ENCODE measurements around the gene TNFRSF8. TPM values are rescaled to one million over a fixed set of nuclear protein-coding genes. Genes with fewer than 3 reads are reported as not detected.

The TNFRSF8 gene
- total and polyA plus RNA-seq, 9 of the 15 experiments (the other 6 are each of a cell fraction or from before 2014, with no cell fraction given): 3.5 to 38.4 (median 17.1) TPM

DNA sequence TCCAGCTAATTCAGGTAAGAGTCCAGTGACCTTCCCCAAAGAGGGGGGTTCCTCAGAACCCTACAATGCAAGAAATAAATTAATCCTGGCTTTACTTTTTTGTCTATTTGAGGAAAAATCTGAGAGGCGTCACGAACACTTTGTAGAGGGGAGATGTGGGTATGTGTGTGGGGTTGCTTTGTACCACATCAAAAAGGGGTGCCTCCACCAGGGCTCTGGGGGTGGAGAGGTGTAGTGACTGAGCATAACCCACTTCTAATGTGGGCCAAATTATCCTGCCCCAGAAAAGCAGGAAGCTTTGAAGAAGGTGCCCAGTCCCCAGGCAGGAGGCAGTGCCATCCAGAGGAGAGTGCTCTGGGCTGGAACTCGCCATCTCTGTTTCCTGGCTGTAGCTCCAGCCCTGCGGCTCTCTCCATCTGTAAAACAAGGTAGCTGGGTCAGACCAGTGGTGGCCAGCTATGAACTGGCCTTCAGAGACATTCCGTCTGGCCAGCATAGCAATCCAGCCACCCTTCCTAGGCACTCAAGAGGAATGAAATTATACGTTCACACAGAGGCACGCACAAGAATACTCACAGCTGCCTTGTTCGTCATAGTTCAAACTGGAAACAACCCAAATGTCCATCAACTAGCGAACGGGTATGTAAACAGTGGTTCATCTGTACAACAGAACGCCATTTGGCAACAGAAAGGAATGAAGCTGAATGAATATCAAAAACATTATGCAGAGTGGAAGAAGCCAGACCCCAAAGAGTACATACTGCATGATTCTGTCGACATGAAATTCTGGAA is 58.3 kb downstream of the TNFRSF8 start:
- Histone ChIP-seq H3K9me1 (ENCODE audit: control insufficient read depth, insufficient read depth, low read length) (no peaks in the 10 kb centered on the region), H4K20me1 (replicated peaks; ENCODE audit: control insufficient read depth, insufficient read depth, low read length) (no peaks in the 10 kb centered on the region), H2AFZ (ENCODE audit: low read depth, low read length) (no peak overlapping the region), H3K4me1 (replicated peaks in 1 of 2; ENCODE audit: control insufficient read depth in 2 of 2, insufficient read depth in 2 of 2, low read length in 2 of 2) (peaks cover 7 to 12% of the 10 kb centered on the region in 2 experiments; a peak in 4 of 5 replicates), H3K9me3 (replicated peaks; ENCODE audit: control insufficient read depth, insufficient read depth, low read depth, low read length) (no peaks in the 10 kb centered on the region), H3K27me3 (ENCODE audit: control insufficient read depth in 2 of 2, insufficient read depth in 2 of 2, low read length in 2 of 2) (no peaks in the 10 kb centered on the region), H3K27ac (ENCODE audit: extremely low read depth, low read depth, low read length) (no peak overlapping the region), H3K9ac (ENCODE audit: insufficient read depth in 1 of 2, low read depth in 2 of 2, low read length in 2 of 2) (peak overlapping the region in 1 of 2 experiments; percentile 29; a peak in 1 of 4 replicates), H3K4me3 (no peak overlapping the region), H3K36me3 (ENCODE audit: control insufficient read depth, insufficient read depth, low read length) (peaks cover 54% of the 10 kb centered on the region; the same call in 1 of the 3 replicates), H3K79me2 (ENCODE audit: control insufficient read depth, insufficient read depth, low read length) (no peaks in the 10 kb centered on the region), H3K4me2 (ENCODE audit: insufficient read depth, low read length) (no peak overlapping the region)
- no peak for FAIRE-seq
- in situ Hi-C loops (cut with MboI): loop anchor here (5.0 to 10.0 kb wide), 3 partner anchors 156 to 646 kb away; no protein-coding TSS in a partner anchor
- BruUV-seq (replicated peaks): no TSS peak
- POLR2A ChIA-PET: interaction anchor here (1.2 to 1.8 kb wide), 2 partner anchors 54 to 97 kb away, joined by 3 to 6 read pairs; no protein-coding TSS in a partner anchor
- CTCF ChIA-PET (ENCODE audit: low intra/inter-chr PET ratio): interaction anchor here (7.5 kb wide), 1 partner anchor 88 kb away, joined by 195 read pairs; no protein-coding TSS in a partner anchor
- no peak for ATAC-seq
- TF ChIP-seq MYBL2 (IDR thresholded peaks at IDR 0.05; ENCODE audit: low read depth) (no peak), MYBL2 (CRISPR knock-in tag; IDR thresholded peaks at IDR 0.05; ENCODE audit: borderline replicate concordance) (no peak), ZNF124 (CRISPR knock-in tag; IDR thresholded peaks at IDR 0.05) (no peak), ZNF444 (CRISPR knock-in tag; IDR thresholded peaks at IDR 0.05) (no peak), ZNF347 (CRISPR knock-in tag; IDR thresholded peaks at IDR 0.05; ENCODE audit: low read depth) (no peak), NFYB (IDR thresholded peaks at IDR 0.05; ENCODE audit: extremely low read depth, insufficient read length) (no peak), ZBTB43 (CRISPR knock-in tag; IDR thresholded peaks at IDR 0.05) (no peak), NFIX (CRISPR knock-in tag; IDR thresholded peaks at IDR 0.05; ENCODE audit: low read depth) (no peak), KDM2B (CRISPR knock-in tag; IDR thresholded peaks at IDR 0.05) (no peak), ZNF232 (CRISPR knock-in tag; IDR thresholded peaks at IDR 0.05) (no peak), TCF7L2 (IDR thresholded peaks at IDR 0.05; ENCODE audit: low read depth, low read length) (no peak), BRF2 (IDR thresholded peaks at IDR 0.05; ENCODE audit: borderline replicate concordance, insufficient read depth, insufficient read length) (no peak), ZNF121 (CRISPR knock-in tag; conservative IDR thresholded peaks at IDR 0.05) (no peak), ESRRA (IDR thresholded peaks at IDR 0.05; ENCODE audit: borderline replicate concordance, low read depth) (no peak)
- WGBS (ENCODE audit: insufficient coverage, low coverage, missing lambda C conversion rate): 68% methylated on average over 12 of the region's 12 CpGs
- intact Hi-C loops (cut with micrococcal nuclease): loop anchor here (10.0 kb wide), 1 partner anchor 653 kb away; the partner anchor contains the start of gene PRAMEF12
- no peak for DNase-seq (ENCODE audit: extremely low read depth in 1 of 4, low spot score in 3 of 4)
